ENCODE data around the gene TAS2R60.

DNA sequence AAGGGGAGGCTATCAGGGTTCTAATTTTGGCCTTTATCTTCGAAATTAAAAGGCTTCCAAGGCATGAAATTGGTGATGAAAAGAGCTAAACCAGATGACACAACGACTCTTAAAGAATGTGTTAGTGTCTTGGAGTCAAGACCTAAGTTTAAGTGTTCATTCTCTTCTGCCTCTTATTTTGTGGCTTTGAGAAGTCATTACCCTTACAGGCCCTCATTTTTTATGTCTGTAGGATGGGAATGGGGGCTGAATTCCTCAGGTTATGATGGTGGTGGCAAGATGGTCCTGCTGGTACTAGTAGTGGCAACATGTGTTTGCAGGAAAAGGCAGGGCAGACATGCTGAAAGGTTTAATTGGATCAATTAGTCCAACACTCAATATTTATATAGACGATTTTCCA lies 15.4 kb downstream of the TAS2R60 start:
- TF ChIP-seq EZH2 (IDR thresholded peaks at IDR 0.05; ENCODE audit: low read depth, unreplicated experiment) (no peak), POLR2AphosphoS5 (IDR thresholded peaks at IDR 0.05; ENCODE audit: low read depth) (no peak), JUNB (IDR thresholded peaks at IDR 0.05; ENCODE audit: unreplicated experiment) (no peak), EZH2phosphoT487 (IDR thresholded peaks at IDR 0.05; ENCODE audit: unreplicated experiment) (no peak)
- TF ChIP-seq, protein P1, sequence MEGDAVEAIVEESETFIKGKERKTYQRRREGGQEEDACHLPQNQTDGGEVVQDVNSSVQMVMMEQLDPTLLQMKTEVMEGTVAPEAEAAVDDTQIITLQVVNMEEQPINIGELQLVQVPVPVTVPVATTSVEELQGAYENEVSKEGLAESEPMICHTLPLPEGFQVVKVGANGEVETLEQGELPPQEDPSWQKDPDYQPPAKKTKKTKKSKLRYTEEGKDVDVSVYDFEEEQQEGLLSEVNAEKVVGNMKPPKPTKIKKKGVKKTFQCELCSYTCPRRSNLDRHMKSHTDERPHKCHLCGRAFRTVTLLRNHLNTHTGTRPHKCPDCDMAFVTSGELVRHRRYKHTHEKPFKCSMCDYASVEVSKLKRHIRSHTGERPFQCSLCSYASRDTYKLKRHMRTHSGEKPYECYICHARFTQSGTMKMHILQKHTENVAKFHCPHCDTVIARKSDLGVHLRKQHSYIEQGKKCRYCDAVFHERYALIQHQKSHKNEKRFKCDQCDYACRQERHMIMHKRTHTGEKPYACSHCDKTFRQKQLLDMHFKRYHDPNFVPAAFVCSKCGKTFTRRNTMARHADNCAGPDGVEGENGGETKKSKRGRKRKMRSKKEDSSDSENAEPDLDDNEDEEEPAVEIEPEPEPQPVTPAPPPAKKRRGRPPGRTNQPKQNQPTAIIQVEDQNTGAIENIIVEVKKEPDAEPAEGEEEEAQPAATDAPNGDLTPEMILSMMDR (conservative IDR thresholded peaks at IDR 0.05; ENCODE audit: low read depth in 2 of 2), result no peak
- TF ChIP-seq, protein P2, sequence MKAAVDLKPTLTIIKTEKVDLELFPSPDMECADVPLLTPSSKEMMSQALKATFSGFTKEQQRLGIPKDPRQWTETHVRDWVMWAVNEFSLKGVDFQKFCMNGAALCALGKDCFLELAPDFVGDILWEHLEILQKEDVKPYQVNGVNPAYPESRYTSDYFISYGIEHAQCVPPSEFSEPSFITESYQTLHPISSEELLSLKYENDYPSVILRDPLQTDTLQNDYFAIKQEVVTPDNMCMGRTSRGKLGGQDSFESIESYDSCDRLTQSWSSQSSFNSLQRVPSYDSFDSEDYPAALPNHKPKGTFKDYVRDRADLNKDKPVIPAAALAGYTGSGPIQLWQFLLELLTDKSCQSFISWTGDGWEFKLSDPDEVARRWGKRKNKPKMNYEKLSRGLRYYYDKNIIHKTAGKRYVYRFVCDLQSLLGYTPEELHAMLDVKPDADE (IDR thresholded peaks at IDR 0.05), result no peak
- TF ChIP-seq, protein P3, sequence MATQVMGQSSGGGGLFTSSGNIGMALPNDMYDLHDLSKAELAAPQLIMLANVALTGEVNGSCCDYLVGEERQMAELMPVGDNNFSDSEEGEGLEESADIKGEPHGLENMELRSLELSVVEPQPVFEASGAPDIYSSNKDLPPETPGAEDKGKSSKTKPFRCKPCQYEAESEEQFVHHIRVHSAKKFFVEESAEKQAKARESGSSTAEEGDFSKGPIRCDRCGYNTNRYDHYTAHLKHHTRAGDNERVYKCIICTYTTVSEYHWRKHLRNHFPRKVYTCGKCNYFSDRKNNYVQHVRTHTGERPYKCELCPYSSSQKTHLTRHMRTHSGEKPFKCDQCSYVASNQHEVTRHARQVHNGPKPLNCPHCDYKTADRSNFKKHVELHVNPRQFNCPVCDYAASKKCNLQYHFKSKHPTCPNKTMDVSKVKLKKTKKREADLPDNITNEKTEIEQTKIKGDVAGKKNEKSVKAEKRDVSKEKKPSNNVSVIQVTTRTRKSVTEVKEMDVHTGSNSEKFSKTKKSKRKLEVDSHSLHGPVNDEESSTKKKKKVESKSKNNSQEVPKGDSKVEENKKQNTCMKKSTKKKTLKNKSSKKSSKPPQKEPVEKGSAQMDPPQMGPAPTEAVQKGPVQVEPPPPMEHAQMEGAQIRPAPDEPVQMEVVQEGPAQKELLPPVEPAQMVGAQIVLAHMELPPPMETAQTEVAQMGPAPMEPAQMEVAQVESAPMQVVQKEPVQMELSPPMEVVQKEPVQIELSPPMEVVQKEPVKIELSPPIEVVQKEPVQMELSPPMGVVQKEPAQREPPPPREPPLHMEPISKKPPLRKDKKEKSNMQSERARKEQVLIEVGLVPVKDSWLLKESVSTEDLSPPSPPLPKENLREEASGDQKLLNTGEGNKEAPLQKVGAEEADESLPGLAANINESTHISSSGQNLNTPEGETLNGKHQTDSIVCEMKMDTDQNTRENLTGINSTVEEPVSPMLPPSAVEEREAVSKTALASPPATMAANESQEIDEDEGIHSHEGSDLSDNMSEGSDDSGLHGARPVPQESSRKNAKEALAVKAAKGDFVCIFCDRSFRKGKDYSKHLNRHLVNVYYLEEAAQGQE (IDR thresholded peaks at IDR 0.05; ENCODE audit: unreplicated experiment), result no peak
